WTC11 (cell line): ENCODE results near the gene EMSY. TPM values are rescaled to one million over a fixed set of nuclear protein-coding genes. Genes with fewer than 3 reads are reported as not detected.

ENCODE experiments used
- ATAC-seq: fragments of 200-7000 bp; cut with Tn5 transposase; 2 replicates; pipeline ENCODE4 v1.10.0; 2021; ENCODE audit warnings: mild to moderate bottlenecking, moderate library complexity
- CTCF ChIA-PET: fragments of 300-600 bp; sonication (Branson Sonifier 250); formaldehyde crosslinking; loops from one replicate; lab custom pipeline; 2021; ENCODE audit warnings: antibody characterized with exemption; lab: Charles Lee
- POLR2A ChIA-PET: fragments of 350-600 bp; sonication (Branson Sonifier 250); formaldehyde crosslinking; loops from one replicate; lab custom pipeline; 2021; ENCODE audit warnings: antibody characterized with exemption; lab: Charles Lee
- DNase-seq: peaks from one replicate; pipeline ENCODE4 v3.0.0; 2021; ENCODE audit warnings: low spot score
- H3K27ac Mint-ChIP-seq: 2 replicates; pipeline ENCODE4 v1.8.0; 2021; ENCODE audit warnings: mixed read lengths
- H3K27me3 Mint-ChIP-seq: 2 replicates; pipeline ENCODE4 v1.8.0; 2021; ENCODE audit warnings: low read depth, mild to moderate bottlenecking, moderate library complexity, mixed read lengths
- H3K36me3 Mint-ChIP-seq: 2 replicates; pipeline ENCODE4 v1.8.0; 2021; ENCODE audit warnings: mixed read lengths
- H3K4me1 Mint-ChIP-seq: 2 replicates; pipeline ENCODE4 v1.8.0; 2022; ENCODE audit warnings: mixed read lengths
- H3K4me3 Mint-ChIP-seq: 2 replicates; pipeline ENCODE4 v1.8.0; 2021; ENCODE audit warnings: mild to moderate bottlenecking, moderate library complexity, mixed read lengths
- H3K9me3 Mint-ChIP-seq: 2 replicates; pipeline ENCODE4 v1.8.0; 2021; ENCODE audit warnings: mixed read lengths
- ATF1 ChIP-seq: sonication (generic); formaldehyde crosslinking; IDR thresholded peaks from 2 replicates; pipeline ENCODE4 v1.8.1; 2023; ENCODE audit warnings: mild to moderate bottlenecking, moderate library complexity, missing genetic modification reagents
- ATF6 ChIP-seq: sonication (generic); formaldehyde crosslinking; IDR thresholded peaks from 2 replicates; pipeline ENCODE4 v1.8.1; 2023; ENCODE audit warnings: mild to moderate bottlenecking, missing genetic modification reagents
- ELF4 ChIP-seq: sonication (generic); formaldehyde crosslinking; IDR thresholded peaks from 2 replicates; pipeline ENCODE4 v1.8.1; 2022; ENCODE audit warnings: low read depth, mild to moderate bottlenecking, moderate library complexity, missing genetic modification reagents
- ETV6 ChIP-seq: sonication (generic); formaldehyde crosslinking; IDR thresholded peaks from 2 replicates; pipeline ENCODE4 v1.8.1; 2022; ENCODE audit warnings: mild to moderate bottlenecking, missing genetic modification reagents
- GRHL2 ChIP-seq: fragments of 250-450 bp; sonication (Bioruptor Pico); IDR thresholded peaks from 2 replicates; pipeline ENCODE4 v1.8.0; 2022; ENCODE audit warnings: mild to moderate bottlenecking, moderate library complexity; ENCODE audit not compliant: insufficient replicate concordance, severe bottlenecking
- IRF2 ChIP-seq: sonication (generic); formaldehyde crosslinking; IDR thresholded peaks from 2 replicates; pipeline ENCODE4 v1.8.0; 2022; ENCODE audit warnings: low read depth, missing genetic modification reagents, borderline replicate concordance
- JAZF1 ChIP-seq: fragments of 250-450 bp; sonication (Bioruptor Pico); IDR thresholded peaks from 2 replicates; pipeline ENCODE4 v1.9.0; 2021; ENCODE audit warnings: moderate library complexity, mild to moderate bottlenecking, inconsistent platforms
- NFATC4 ChIP-seq: fragments of 250-450 bp; sonication (Bioruptor Pico); IDR thresholded peaks from 2 replicates; pipeline ENCODE4 v1.9.0; 2021; ENCODE audit warnings: mild to moderate bottlenecking
- NFYB ChIP-seq: sonication (generic); formaldehyde crosslinking; conservative IDR thresholded peaks from 2 replicates; pipeline ENCODE4 v1.8.0; 2022; ENCODE audit warnings: low read depth, missing genetic modification reagents
- RORB ChIP-seq: fragments of 250-450 bp; sonication (Bioruptor Pico); IDR thresholded peaks from 2 replicates; pipeline ENCODE4 v1.9.0; 2021; ENCODE audit warnings: mild to moderate bottlenecking
- SMAD3 ChIP-seq: sonication (generic); formaldehyde crosslinking; IDR thresholded peaks from 2 replicates; pipeline ENCODE4 v1.8.0; 2022; ENCODE audit warnings: missing genetic modification reagents, mild to moderate bottlenecking, borderline replicate concordance
- ZNF263 ChIP-seq: sonication (generic); formaldehyde crosslinking; IDR thresholded peaks from 2 replicates; pipeline ENCODE4 v1.8.1; 2022; ENCODE audit warnings: low read depth, mild to moderate bottlenecking, moderate library complexity, missing genetic modification reagents
- ZNF281 ChIP-seq: sonication (generic); formaldehyde crosslinking; IDR thresholded peaks from 2 replicates; pipeline ENCODE4 v1.8.0; 2023; ENCODE audit warnings: mild to moderate bottlenecking, missing genetic modification reagents
- total RNA-seq: library from RNA; stranded (reverse); gene quantifications from 3 replicates; pipeline ENCODE4 v1.2.3, GENCODE V29; 2021
- TF ChIP-seq, protein P1 (sequence below): sonication (generic); formaldehyde crosslinking; IDR thresholded peaks from 2 replicates; pipeline ENCODE4 v1.8.1; 2023; ENCODE audit warnings: mild to moderate bottlenecking, missing genetic modification reagents
- TF ChIP-seq, protein P2 (sequence below): sonication (generic); formaldehyde crosslinking; IDR thresholded peaks from 2 replicates; pipeline ENCODE4 v1.8.0; 2022; ENCODE audit warnings: mild to moderate bottlenecking, missing genetic modification reagents
- TF ChIP-seq, protein P3 (sequence below): fragments of 250-450 bp; sonication (Bioruptor Pico); IDR thresholded peaks from 2 replicates; pipeline ENCODE4 v1.9.0; 2021; ENCODE audit warnings: moderate library complexity, mild to moderate bottlenecking, inconsistent platforms, borderline replicate concordance

EMSY gene
- total RNA-seq, 1 experiment from 2014 or later = 31.1 TPM

DNA sequence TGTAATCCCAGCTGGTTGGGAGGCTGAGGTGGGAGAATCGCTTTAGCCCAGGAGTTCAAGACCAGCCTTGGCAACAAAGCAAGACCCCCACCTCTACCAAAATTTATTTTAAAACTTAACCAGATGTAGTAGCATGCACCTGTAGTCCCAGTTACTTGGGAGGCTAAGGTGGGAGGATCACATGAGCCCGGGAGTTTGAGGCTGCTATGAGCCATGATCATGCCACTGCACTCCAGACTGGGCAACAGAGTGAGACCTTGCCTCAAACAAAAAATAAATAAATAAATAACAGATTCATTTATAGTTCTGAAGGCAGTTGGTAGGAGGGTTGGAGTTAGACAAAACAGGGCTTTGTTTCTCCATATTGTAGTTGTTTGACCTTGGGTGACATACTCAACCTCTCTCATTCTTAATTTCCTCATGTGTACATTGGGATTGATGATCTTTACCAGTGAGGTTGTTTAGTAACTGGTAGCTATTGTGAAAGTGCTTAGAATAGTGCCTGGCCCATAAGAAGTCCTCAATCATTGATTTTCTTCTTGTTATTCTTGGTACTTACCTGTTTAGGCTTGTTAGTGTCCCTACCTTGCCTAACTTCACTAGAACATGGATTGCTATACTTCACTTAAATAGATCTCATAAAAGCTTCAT is 79.1 kb downstream of the EMSY start:
- no peaks in the 10 kb centered on the region for H3K4me1 Mint-ChIP-seq
- ChIA-PET POLR2A (interaction anchor here (0.7 kb wide), 1 partner anchor 157 kb away, joined by 7 read pairs; no protein-coding TSS in a partner anchor), CTCF (interaction anchor here (0.7 to 1.3 kb wide), 2 partner anchors 156 to 708 kb away, joined by 3 to 4 read pairs; no protein-coding TSS in a partner anchor)
- ATAC-seq (no peak), DNase-seq (no peak)
- no peaks in the 10 kb centered on the region for H3K9me3 Mint-ChIP-seq
- H3K27ac Mint-ChIP-seq = no peak overlapping the region
- H3K36me3 Mint-ChIP-seq = peaks cover 32% of the 10 kb centered on the region
- no peaks in the 10 kb centered on the region for H3K27me3 Mint-ChIP-seq
- TF ChIP-seq GRHL2 = no peak
- no peak for TF ChIP-seq NFATC4 (CRISPR knock-in tag)
- H3K4me3 Mint-ChIP-seq = no peak overlapping the region

DNA sequence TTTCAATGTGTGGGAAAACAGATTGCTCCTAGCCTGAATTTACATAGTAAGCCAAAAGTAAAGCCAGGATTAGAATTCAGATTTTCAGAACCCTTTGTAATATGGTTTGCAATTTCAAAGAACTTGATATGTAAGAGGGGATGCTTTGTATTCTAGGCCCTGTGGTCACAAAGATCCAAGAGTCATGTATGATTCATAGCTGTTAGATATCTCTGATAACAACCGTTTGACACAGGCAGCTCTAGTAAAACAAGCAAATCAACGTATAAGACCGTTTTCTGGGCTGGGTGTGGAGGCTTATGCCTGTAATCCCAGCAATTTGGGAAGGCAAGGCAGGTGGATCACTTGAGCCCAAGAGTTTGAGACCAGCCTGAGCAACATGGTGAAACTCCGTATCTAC is 79.6 kb downstream of the EMSY start:
- ATAC-seq (no peak), DNase-seq (no peak)
- peaks cover 37% of the 10 kb centered on the region for H3K36me3 Mint-ChIP-seq
- ChIA-PET POLR2A (no interaction called here), CTCF (interaction anchor here (1.3 kb wide), 1 partner anchor 156 kb away, joined by 3 read pairs; no protein-coding TSS in a partner anchor)
- no peaks in the 10 kb centered on the region for H3K27me3 Mint-ChIP-seq
- no peak overlapping the region for H3K27ac Mint-ChIP-seq
- TF ChIP-seq, protein P1, sequence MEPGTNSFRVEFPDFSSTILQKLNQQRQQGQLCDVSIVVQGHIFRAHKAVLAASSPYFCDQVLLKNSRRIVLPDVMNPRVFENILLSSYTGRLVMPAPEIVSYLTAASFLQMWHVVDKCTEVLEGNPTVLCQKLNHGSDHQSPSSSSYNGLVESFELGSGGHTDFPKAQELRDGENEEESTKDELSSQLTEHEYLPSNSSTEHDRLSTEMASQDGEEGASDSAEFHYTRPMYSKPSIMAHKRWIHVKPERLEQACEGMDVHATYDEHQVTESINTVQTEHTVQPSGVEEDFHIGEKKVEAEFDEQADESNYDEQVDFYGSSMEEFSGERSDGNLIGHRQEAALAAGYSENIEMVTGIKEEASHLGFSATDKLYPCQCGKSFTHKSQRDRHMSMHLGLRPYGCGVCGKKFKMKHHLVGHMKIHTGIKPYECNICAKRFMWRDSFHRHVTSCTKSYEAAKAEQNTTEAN (CRISPR knock-in tag) = no peak
- no peak for TF ChIP-seq SMAD3 (CRISPR knock-in tag)
- TF ChIP-seq NFYB (CRISPR knock-in tag) = no peak
- TF ChIP-seq ZNF263 (CRISPR knock-in tag) = no peak
- no peak for TF ChIP-seq ETV6 (CRISPR knock-in tag)
- TF ChIP-seq, protein P2, sequence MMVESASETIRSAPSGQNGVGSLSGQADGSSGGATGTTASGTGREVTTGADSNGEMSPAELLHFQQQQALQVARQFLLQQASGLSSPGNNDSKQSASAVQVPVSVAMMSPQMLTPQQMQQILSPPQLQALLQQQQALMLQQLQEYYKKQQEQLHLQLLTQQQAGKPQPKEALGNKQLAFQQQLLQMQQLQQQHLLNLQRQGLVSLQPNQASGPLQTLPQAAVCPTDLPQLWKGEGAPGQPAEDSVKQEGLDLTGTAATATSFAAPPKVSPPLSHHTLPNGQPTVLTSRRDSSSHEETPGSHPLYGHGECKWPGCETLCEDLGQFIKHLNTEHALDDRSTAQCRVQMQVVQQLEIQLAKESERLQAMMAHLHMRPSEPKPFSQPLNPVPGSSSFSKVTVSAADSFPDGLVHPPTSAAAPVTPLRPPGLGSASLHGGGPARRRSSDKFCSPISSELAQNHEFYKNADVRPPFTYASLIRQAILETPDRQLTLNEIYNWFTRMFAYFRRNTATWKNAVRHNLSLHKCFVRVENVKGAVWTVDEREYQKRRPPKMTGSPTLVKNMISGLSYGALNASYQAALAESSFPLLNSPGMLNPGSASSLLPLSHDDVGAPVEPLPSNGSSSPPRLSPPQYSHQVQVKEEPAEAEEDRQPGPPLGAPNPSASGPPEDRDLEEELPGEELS (CRISPR knock-in tag) = no peak
- TF ChIP-seq, protein P3, sequence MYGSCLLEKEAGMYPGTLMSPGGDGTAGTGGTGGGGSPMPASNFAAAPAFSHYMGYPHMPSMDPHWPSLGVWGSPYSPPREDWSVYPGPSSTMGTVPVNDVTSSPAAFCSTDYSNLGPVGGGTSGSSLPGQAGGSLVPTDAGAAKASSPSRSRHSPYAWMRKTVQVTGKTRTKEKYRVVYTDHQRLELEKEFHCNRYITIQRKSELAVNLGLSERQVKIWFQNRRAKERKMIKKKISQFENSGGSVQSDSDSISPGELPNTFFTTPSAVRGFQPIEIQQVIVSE (CRISPR knock-in tag) = no peak
- TF ChIP-seq ATF1 (CRISPR knock-in tag) = no peak
- TF ChIP-seq GRHL2 = no peak
- no peak for TF ChIP-seq ZNF281
- TF ChIP-seq RORB (CRISPR knock-in tag) = no peak
- TF ChIP-seq NFATC4 (CRISPR knock-in tag) = no peak
- TF ChIP-seq IRF2 (CRISPR knock-in tag) = no peak
- no peak for TF ChIP-seq ATF6
- TF ChIP-seq JAZF1 (CRISPR knock-in tag) = no peak
- no peak for TF ChIP-seq ELF4 (CRISPR knock-in tag)
- H3K4me1 Mint-ChIP-seq = no peaks in the 10 kb centered on the region
- H3K4me3 Mint-ChIP-seq = no peak overlapping the region
- no peaks in the 10 kb centered on the region for H3K9me3 Mint-ChIP-seq
